Ishikawa (cell line): ENCODE data around the gene GDF11.

ENCODE experiments used
- RAD21 ChIP-seq: IDR thresholded peaks from 2 replicates; pipeline ENCODE4 v1.6.1; 2012; ENCODE audit warnings: low read depth
- REST ChIP-seq: IDR thresholded peaks from 2 replicates; pipeline ENCODE4 v1.6.1; 2012; ENCODE audit warnings: low read depth, mild to moderate bottlenecking
- TF ChIP-seq, protein P1 (sequence below): IDR thresholded peaks from 2 replicates; pipeline ENCODE4 v1.6.1; 2012

DNA sequence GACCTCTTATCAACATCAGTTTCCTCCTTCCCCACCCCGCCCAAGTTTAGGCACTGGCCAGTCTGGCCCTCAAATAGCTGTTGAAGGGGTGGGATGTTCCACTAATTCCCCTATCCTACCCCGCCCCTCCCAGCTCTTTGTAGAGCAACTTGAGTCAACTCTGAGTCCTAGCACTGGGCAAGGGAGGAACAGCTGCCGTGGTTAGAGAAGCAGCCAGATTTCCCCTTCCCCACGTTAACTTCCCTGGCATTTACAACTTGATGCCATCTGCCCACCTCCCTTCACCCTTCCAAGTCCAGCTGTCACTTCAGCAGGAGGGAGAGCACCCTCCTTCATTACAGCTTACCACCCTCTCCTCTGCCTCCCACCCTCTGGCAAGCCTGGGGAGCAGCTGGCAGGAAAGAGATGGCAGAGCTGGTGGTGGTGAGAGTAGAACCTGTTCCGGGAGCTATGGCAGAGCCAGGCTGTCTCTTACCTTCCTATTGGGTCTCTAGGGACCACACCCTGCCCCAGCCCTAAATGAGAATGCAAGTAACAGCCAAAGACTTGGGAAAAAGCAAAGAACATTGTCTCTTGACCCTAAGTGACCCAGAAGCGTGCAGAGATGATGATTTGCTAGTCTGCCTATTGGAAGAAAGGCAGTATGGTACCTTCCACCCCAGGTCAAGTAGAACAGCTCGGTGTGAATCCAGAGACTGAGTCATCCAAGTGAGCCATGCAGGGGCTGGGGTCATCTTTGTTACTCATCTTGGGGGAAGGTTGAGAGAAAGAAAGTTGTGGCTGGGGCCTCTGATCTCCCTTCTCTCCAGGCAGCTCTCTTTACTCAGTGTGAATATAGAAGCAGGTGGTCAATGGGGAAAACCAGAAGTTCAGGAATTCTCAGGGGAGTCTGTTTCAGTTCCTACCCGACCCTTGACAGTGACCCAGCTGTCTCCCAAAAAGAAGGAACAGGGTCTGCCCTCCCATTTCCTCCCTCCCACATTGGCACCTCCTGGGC is 25.6 kb upstream of the GDF11 start:
- no peak for TF ChIP-seq REST
- TF ChIP-seq, protein P1, sequence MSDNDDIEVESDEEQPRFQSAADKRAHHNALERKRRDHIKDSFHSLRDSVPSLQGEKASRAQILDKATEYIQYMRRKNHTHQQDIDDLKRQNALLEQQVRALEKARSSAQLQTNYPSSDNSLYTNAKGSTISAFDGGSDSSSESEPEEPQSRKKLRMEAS = no peak
- no peak for TF ChIP-seq RAD21
